B cell (primary cell): ENCODE data around the gene MAPK4. TPM values are rescaled to one million over a fixed set of nuclear protein-coding genes. Genes with fewer than 3 reads are reported as not detected.

Source experiments
- ATAC-seq: fragments of 200-7000 bp; cut with Tn5 transposase; one replicate; pipeline ENCODE4 v1.10.0; 2021; ENCODE audit warnings: low read depth, mild to moderate bottlenecking, moderate number of reproducible peaks, moderate library complexity
- CTCF ChIA-PET: fragments of 350-600 bp; sonication (Branson Sonifier 250); formaldehyde crosslinking; loops from one replicate; lab custom pipeline; 2021; ENCODE audit warnings: antibody characterized with exemption, inconsistent platforms; lab: Charles Lee
- POLR2A ChIA-PET: fragments of 350-600 bp; sonication (Branson Sonifier 250); formaldehyde crosslinking; loops from one replicate; lab custom pipeline; 2021; ENCODE audit warnings: antibody characterized with exemption; lab: Charles Lee
- DNase-seq: peaks from one replicate; pipeline ENCODE4 v3.0.0; 2013
- H2AFZ ChIP-seq: 2 replicates; pipeline ENCODE4 v1.6.1; 2012; ENCODE audit warnings: mild to moderate bottlenecking, low read depth, low read length; ENCODE audit not compliant: insufficient read depth, poor library complexity, severe bottlenecking
- H3K27ac ChIP-seq, 2 donors: 1 replicate in 1 of 2; 2 replicates in 1 of 2; pipeline ENCODE4 v1.5.1; 2012 to 2013; ENCODE audit warnings: low read length in 2 of 2, mild to moderate bottlenecking in 2 of 2, moderate library complexity in 1 of 2
- H3K27me3 ChIP-seq, 4 experiments: fragments of 200-600 bp in 1 of 4; sonication (generic) in 1 of 4; replicated peaks in 1 of 4; 1 replicate in 2 of 4; 2 replicates in 2 of 4; pipeline versions ENCODE4 v1.6.1 to v1.7.0; 2013 to 2016; ENCODE audit warnings: low read length in 3 of 4, mild to moderate bottlenecking in 2 of 4, mixed read lengths in 1 of 4, moderate library complexity in 1 of 4; ENCODE audit not compliant: insufficient read depth in 4 of 4, control insufficient read depth in 3 of 4; ENCODE audit errors: control extremely low read depth in 1 of 4
- H3K36me3 ChIP-seq, 2 experiments: replicated peaks in 1 of 2; 1 replicate in 1 of 2; 2 replicates in 1 of 2; pipeline versions ENCODE4 v1.6.1 to v1.7.1; 2013; ENCODE audit warnings: low read length in 1 of 2; ENCODE audit not compliant: insufficient read depth in 2 of 2, control insufficient read depth in 1 of 2; ENCODE audit errors: control extremely low read depth in 1 of 2, extremely low read depth in 1 of 2
- H3K4me1 ChIP-seq, 2 donors: fragments of 200-600 bp in 1 of 2; sonication (generic) in 1 of 2; 1 replicate in 1 of 2; 2 replicates in 1 of 2; pipeline versions ENCODE4 v1.5.1 to v1.6.1; 2013 to 2017; ENCODE audit warnings: low read length in 2 of 2; ENCODE audit not compliant: control insufficient read depth in 2 of 2, insufficient read depth in 2 of 2
- H3K4me2 ChIP-seq: replicated peaks from 2 replicates; pipeline ENCODE3; 2012; ENCODE audit warnings: mild to moderate bottlenecking, low read depth, low read length; ENCODE audit not compliant: poor library complexity, severe bottlenecking
- H3K4me3 ChIP-seq, 5 experiments: fragments of 200-600 bp in 1 of 5; sonication (generic) in 1 of 5; 1 replicate in 3 of 5; 2 replicates in 2 of 5; pipeline versions ENCODE4 v1.5.1 to v1.7.0; 2011 to 2016; ENCODE audit warnings: low read length in 4 of 5, mild to moderate bottlenecking in 4 of 5, low read depth in 2 of 5, control low read depth in 1 of 5, moderate library complexity in 1 of 5; ENCODE audit not compliant: insufficient read depth in 1 of 5; ENCODE audit errors: control extremely low read depth in 1 of 5, extremely low read depth in 1 of 5
- H3K79me2 ChIP-seq: fragments of 200-600 bp; sonication (generic); one replicate; pipeline ENCODE4 v1.6.0; 2016; ENCODE audit warnings: low read length; ENCODE audit not compliant: control insufficient read depth, insufficient read depth
- H3K9ac ChIP-seq: fragments of 200-600 bp; sonication (generic); 2 replicates; pipeline ENCODE4 v1.6.1; 2017; ENCODE audit warnings: mild to moderate bottlenecking, low read length, moderate library complexity
- H3K9me3 ChIP-seq, 3 donors: one replicate each; pipeline versions ENCODE4 v1.6.1 to v1.7.1; 2013; ENCODE audit warnings: low read length in 2 of 3; ENCODE audit not compliant: control insufficient read depth in 2 of 3, insufficient read depth in 1 of 3; ENCODE audit errors: control extremely low read depth in 1 of 3
- H4K20me1 ChIP-seq: 2 replicates; pipeline ENCODE4 v1.6.0; 2012; ENCODE audit warnings: mild to moderate bottlenecking, low read length; ENCODE audit not compliant: insufficient read depth, control insufficient read depth, poor library complexity, severe bottlenecking
- H3K27ac Mint-ChIP-seq: one replicate; pipeline ENCODE4 v1.8.0; 2021; ENCODE audit warnings: mixed read lengths
- H3K27me3 Mint-ChIP-seq: one replicate; pipeline ENCODE4 v1.8.0; 2021; ENCODE audit warnings: mixed read lengths
- H3K4me1 Mint-ChIP-seq: one replicate; pipeline ENCODE4 v1.8.0; 2021; ENCODE audit warnings: mixed read lengths
- H3K4me3 Mint-ChIP-seq: one replicate; pipeline ENCODE4 v1.8.0; 2021; ENCODE audit warnings: mixed read lengths
- H3K9me3 Mint-ChIP-seq: one replicate; pipeline ENCODE4 v1.8.0; 2022; ENCODE audit warnings: mixed read lengths; ENCODE audit not compliant: insufficient read depth
- EZH2 ChIP-seq: IDR thresholded peaks from 2 replicates; pipeline ENCODE4 v1.6.1; 2012; ENCODE audit warnings: borderline replicate concordance, low read depth, mild to moderate bottlenecking, moderate library complexity, low read length; ENCODE audit not compliant: insufficient read depth, poor library complexity, severe bottlenecking
- WGBS: methylation state at CpG from one replicate; pipeline ENCODE4 v1.1.5; 2013; ENCODE audit warnings: missing lambda C conversion rate; ENCODE audit not compliant: insufficient coverage; 5-methylcytosine and 5-hydroxymethylcytosine counted together
- intact Hi-C: fragments of 100-400 bp; cut with micrococcal nuclease; formaldehyde crosslinking; loops from one replicate; pipeline ENCODE4 v1.10.0; 2022
- polyA plus RNA-seq: library from polyadenylated mRNA; depleted of rRNA; stranded (reverse); fragments of >200 nt; gene quantifications from 2 replicates; pipeline ENCODE4 v1.2.3, GENCODE V29; 2012
- total RNA-seq, 2 donors: library from RNA; stranded (reverse); fragments of 120-200 nt in 1 of 2; gene quantifications; 1 replicate in 1 of 2; 2 replicates in 1 of 2; pipeline versions ENCODE4 v1.2.3 to v1.2.4, GENCODE V29; 2013 to 2022
- TF ChIP-seq, protein P1 (sequence below): fragments of 200-600 bp; IDR thresholded peaks from one replicate; pipeline ENCODE4 v1.8.0; 2022; ENCODE audit warnings: antibody characterized with exemption, mild to moderate bottlenecking

The MAPK4 gene
- total and polyA plus RNA-seq, 2 donors (not counting 1 experiment from before 2014, with no cell fraction given): not detected

DNA sequence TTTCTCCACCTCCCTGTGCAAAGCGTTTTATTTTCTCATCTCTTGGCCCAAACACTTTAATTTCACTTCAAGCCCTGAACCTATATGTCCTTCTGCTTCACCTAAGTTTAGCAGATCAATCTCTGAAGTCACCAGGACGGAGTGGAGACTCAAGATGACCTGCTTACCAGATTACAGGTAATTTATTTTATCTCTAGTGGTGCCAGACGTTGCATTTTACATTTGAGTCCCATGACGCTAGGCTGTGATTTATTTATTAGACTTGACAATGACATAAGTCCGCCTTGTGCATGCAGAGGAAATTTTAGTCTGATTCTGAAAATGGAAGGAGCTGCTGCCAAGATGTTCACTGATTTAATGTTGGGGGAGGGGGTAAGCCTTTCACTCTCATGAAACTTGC, 186.1 kb downstream of the MAPK4 start:
- Histone ChIP-seq H4K20me1 (no peaks in the 10 kb centered on the region), H3K27ac (no peak overlapping the region), H3K36me3 (no peaks in the 10 kb centered on the region), H3K9me3 (peaks cover 0 to 11% (median 5%) of the 10 kb centered on the region in 3 donors), H3K79me2 (no peaks in the 10 kb centered on the region), H3K9ac (no peak overlapping the region), H2AFZ (no peak overlapping the region), H3K27me3 (peaks cover 0 to 25% (median 3%) of the 10 kb centered on the region in 4 experiments), H3K4me3 (no peak overlapping the region), H3K4me1 (no peaks in the 10 kb centered on the region), H3K4me2 (no peak overlapping the region)
- H3K9me3 Mint-ChIP-seq: no peaks in the 10 kb centered on the region
- ATAC-seq (no peak), DNase-seq (no peak)
- intact Hi-C loops: no loop called here
- H3K4me1 Mint-ChIP-seq: no peaks in the 10 kb centered on the region
- peaks cover 38% of the 10 kb centered on the region for H3K27me3 Mint-ChIP-seq
- ChIA-PET POLR2A (no interaction called here), CTCF (no interaction called here)
- no peak overlapping the region for H3K27ac Mint-ChIP-seq
- H3K4me3 Mint-ChIP-seq: no peak overlapping the region
- WGBS: 94% methylated on average over 3 of the region's 5 CpGs
- TF ChIP-seq, protein P1, sequence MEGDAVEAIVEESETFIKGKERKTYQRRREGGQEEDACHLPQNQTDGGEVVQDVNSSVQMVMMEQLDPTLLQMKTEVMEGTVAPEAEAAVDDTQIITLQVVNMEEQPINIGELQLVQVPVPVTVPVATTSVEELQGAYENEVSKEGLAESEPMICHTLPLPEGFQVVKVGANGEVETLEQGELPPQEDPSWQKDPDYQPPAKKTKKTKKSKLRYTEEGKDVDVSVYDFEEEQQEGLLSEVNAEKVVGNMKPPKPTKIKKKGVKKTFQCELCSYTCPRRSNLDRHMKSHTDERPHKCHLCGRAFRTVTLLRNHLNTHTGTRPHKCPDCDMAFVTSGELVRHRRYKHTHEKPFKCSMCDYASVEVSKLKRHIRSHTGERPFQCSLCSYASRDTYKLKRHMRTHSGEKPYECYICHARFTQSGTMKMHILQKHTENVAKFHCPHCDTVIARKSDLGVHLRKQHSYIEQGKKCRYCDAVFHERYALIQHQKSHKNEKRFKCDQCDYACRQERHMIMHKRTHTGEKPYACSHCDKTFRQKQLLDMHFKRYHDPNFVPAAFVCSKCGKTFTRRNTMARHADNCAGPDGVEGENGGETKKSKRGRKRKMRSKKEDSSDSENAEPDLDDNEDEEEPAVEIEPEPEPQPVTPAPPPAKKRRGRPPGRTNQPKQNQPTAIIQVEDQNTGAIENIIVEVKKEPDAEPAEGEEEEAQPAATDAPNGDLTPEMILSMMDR: no peak
- no peak for TF ChIP-seq EZH2

DNA sequence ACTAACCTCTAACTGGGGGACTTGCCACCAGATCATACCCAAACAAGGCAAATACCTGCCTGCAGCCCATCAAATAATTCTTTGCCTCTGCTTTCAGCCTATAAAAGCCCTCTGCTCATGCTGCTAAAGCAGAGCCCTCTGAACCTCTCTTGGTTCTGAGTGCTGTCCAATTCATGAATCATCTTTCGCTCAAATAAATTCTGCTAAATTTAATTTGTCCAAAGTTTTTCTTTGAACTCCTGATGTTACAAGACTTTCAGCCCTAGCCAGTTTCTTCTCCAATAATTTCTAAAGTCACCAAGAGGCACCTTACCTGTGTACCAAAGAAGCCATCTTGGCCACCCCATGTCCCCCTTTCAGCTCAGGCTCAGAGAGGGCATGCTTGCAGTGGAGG, 188.0 kb downstream of the MAPK4 start:
- Histone ChIP-seq H3K9me3 (peaks cover 0 to 8% (median 3%) of the 10 kb centered on the region in 3 donors), H3K4me2 (no peak overlapping the region), H2AFZ (no peak overlapping the region), H3K4me1 (no peaks in the 10 kb centered on the region), H4K20me1 (no peaks in the 10 kb centered on the region), H3K79me2 (no peaks in the 10 kb centered on the region), H3K9ac (no peak overlapping the region), H3K27ac (no peak overlapping the region), H3K4me3 (no peak overlapping the region), H3K36me3 (no peaks in the 10 kb centered on the region), H3K27me3 (peaks cover 0 to 32% (median 3%) of the 10 kb centered on the region in 4 experiments)
- Mint-ChIP-seq H3K27ac (no peak overlapping the region), H3K4me1 (no peaks in the 10 kb centered on the region), H3K9me3 (no peaks in the 10 kb centered on the region), H3K27me3 (peaks cover 39% of the 10 kb centered on the region), H3K4me3 (no peak overlapping the region)
- ATAC-seq: no peak
- TF ChIP-seq, protein P1: no peak
- POLR2A ChIA-PET: no interaction called here
- CTCF ChIA-PET: no interaction called here
- no peak for DNase-seq
- 38% methylated on average over 1 of the region's 1 CpG for WGBS
- intact Hi-C loops: no loop called here
